G401 (cell line): ENCODE data around the gene CFLAR. TPM values are rescaled to one million over a fixed set of nuclear protein-coding genes. Genes with fewer than 3 reads are reported as not detected.
"Not testable (repeated sequence)": the region's sequence is repeated elsewhere in the genome, so short reads cannot be mapped to it uniquely, and the experiment has no call there.

ENCODE experiments used
- DNase-seq: peaks from one replicate; pipeline ENCODE4 v3.0.0-alpha.2; 2015; ENCODE audit warnings: low spot score
- in situ Hi-C: cut with HindIII; loops from 2 replicates; pipeline ENCODE4 v1.10.0; 2016; ENCODE audit warnings: low sequenced_read_pairs, mixed read lengths
- total RNA-seq: library from RNA; depleted of rRNA; stranded (reverse); fragments of >200 nt; shearing (Covaris generic); gene quantifications from 2 replicates; pipeline ENCODE4 v1.2.3, GENCODE V29; 2014

The CFLAR gene
- total RNA-seq, 1 experiment from 2014 or later = 17.9 TPM

GRCh38 chr2:201168496-201168895, 52.5 kb downstream of the CFLAR start:
- DNase-seq, in situ Hi-C loops: not testable (repeated sequence)

GRCh38 chr2:201171259-201171814, 55.4 kb downstream of the CFLAR start:
- no peak for DNase-seq
- in situ Hi-C loops = no loop called here

DNA sequence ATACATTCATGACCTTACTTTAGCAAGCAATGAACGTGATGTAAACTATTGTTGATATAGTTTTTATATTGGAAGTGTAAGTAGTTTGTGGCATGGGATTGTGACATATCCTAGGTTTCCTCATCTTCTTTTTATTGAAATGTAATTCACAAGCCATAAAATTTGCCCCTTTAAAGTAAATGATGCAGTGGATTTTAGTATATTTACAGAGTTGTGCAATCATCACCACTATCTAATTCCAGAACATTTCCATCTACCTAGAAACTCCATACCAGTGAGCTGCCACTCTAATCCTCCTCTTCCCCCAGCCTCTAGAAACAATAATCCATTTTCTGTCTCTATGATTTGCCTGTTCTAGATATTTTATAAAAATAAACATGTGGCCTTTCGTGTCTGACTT, 56.3 kb downstream of the CFLAR start:
- in situ Hi-C loops = no loop called here
- no peak for DNase-seq

DNA sequence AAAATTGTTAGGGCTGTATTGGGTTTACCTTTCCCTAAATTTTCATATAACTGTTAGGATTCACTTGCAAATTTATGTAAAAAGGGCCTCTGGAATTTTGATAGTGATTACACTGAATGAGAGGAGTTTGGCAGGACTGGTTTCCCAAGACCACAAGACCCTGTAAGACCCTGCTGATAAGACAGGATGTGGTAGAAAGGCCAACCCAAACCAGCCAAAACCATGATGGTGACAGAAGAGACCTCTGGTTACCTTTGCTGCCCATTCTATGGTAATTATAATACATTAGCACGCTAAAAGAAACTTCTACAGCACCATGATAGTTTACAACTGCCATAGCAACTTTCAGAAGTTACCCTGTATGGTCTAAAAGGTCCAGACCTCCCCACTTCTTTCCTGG, 58.7 kb downstream of the CFLAR start:
- in situ Hi-C loops = no loop called here
- no peak for DNase-seq

DNA sequence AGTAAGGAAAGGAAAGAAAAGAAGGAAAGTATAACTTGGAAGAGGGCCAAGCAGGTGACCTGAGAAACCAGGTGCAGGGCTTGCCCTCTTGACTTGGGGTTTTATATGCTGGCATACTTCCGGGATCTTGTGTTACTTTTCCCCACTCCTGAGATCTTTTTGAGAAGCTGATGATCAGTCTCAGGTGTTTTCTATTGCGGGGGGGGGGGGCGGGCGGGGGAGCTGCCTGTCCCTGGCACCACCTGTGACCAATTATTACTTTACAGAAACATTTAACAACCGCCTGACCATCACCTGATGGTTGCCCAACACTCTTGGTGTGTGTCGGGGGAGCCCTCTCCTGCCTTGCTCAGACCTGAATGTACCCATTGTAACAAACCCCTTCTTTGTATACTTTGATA, 60.1 kb downstream of the CFLAR start:
- in situ Hi-C loops = no loop called here
- DNase-seq = no peak

- DNase-seq = no peak
- in situ Hi-C loops = no loop called here
These were observed 64.0 kb downstream of the CFLAR start for GRCh38 chr2:201180010-201180409.

GRCh38 chr2:201182650-201183364, 66.8 kb downstream of the CFLAR start, which contains the start of gene CASP10:
CASP10 (plus strand) TSS chr2:201183141; CDS start chr2:201185778, 2,637 bp downstream.
- DNase-seq = no peak
- in situ Hi-C loops = no loop called here

GRCh38 chr2:201183365-201183727, 67.4 kb downstream of the CFLAR start:
- no peak for DNase-seq
- in situ Hi-C loops = no loop called here

DNA sequence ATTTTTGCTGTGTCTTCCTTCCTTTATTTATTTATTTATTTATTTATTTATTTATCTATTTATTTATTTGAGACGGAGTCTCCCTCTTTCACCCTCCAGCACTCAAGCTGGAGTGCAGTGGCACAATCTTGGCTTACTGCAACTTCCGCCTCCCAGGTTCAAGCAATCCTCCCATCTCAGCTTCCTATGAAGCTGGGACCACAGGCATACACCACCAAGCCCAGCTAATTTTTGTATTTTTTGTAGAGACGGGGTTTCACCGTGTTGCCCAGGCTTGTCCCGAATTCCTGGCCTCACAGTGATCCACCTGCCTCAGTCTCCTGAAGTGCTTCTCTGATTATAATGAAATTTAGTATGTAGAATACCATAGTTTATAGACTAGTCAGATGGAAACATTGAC, 67.9 kb downstream of the CFLAR start:
- in situ Hi-C loops, DNase-seq: not testable (repeated sequence)

GRCh38 chr2:201184248-201184647, 68.3 kb downstream of the CFLAR start:
- in situ Hi-C loops, DNase-seq: not testable (repeated sequence)

DNA sequence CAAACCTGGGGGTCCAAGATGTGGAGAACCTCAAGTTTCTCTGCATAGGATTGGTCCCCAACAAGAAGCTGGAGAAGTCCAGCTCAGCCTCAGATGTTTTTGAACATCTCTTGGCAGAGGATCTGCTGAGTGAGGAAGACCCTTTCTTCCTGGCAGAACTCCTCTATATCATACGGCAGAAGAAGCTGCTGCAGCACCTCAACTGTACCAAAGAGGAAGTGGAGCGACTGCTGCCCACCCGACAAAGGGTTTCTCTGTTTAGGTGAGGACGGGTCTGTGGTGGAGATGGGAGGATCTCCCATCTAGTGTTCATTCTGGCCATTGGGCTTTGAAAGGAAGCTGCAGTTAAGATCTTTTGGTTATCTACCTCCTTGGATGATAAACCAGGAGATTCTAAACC, 69.9 kb downstream of the CFLAR start:
- DNase-seq = no peak
- in situ Hi-C loops = no loop called here

- in situ Hi-C loops = no loop called here
- DNase-seq = no peak
These were observed 71.0 kb downstream of the CFLAR start for GRCh38 chr2:201186982-201187381.

GRCh38 chr2:201188449-201188848, 72.5 kb downstream of the CFLAR start:
- no peak for DNase-seq
- in situ Hi-C loops = no loop called here

DNA sequence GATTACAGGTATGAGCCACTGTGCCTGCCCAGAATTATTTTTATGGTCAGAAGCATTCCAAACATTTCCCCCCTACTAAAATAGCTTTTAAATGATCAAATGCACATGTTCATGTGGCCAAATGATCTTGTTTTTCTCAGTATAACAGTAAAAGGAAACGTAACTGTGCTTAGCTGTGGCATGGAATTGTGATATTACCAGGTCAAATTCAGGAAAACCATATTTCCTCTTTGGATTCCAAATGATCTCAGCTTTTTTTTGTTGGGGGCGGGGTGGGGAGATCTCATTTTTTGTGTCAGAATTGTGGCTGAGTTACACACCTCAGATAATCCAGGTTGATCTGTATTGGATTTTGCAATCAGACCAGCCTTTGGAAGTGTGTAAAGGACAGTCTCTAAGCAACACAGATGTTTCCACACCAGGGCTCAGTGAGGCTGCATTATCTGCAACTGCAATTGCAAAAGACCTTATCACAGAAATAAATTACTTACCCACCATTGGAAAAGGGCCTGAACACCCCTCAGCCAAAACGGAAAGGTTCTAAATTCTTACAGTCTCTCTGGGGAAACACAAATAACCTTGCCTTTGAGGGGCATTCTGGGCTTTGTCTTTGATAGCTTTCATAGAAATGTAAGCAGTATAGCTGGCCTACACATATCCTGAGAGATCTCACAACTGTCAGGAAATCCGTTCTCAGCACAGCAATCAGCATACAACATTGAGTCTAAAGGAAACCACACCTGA, 75.3 kb downstream of the CFLAR start:
- DNase-seq = no peak
- in situ Hi-C loops = no loop called here

DNA sequence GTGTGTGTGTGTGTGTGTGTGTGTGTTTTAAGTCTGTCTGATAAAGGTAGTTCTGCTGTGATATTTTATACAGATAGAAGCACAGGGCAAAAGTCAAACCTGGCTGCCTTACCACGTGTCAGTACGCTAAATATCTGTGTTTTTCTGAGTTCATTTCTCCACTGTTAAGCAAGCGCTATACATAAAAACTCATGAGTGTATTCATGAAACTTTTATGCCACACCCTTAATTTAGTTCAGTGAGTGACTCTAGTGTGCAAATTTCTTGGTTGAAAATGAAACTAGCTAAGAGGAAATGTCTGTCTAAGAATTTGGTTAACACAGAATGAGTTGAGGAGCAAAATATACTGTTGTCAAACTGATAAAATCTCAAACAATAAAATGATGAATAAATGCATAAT, 78.1 kb downstream of the CFLAR start:
- no peak for DNase-seq
- in situ Hi-C loops = no loop called here

GRCh38 chr2:201195331-201195730, 79.4 kb downstream of the CFLAR start:
- in situ Hi-C loops = no loop called here
- no peak for DNase-seq

DNA sequence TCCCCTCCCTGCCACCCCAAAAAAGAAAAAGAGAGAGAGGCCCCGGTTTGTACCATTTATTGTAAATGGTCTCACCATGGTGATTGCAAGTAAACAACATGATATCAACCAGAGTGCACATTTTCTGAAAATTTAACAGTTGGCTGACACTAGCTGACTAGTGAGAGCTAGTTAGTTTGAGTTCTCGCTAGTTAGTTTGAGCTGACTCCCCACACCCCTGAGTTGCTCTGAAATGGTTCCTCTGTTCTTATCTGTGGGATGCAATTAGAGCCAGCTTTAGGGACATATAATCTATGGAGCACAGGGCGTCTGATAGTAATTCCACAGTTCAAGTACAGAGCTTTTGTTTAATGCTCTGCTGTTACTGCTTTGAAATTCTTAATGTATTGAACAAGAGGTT, 80.0 kb downstream of the CFLAR start:
- DNase-seq = no peak
- in situ Hi-C loops = no loop called here

DNA sequence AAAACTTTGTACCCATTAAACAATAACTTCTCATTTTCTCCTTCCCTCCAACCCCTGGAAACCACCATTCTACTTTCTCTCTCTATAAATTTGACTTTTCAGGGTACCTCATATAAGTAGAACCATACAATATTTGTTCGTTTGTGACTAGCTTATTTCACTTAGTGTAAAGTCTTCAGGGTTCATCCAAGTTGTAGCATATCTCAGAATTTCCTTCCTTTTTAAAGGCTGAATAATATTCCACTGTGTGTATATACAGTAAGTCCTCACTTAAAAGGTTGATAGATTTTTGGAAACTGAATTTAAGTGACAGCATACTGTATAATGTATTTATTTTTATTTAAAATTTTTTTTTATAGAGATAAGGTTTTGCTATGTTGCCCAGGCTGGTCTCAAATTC, 80.8 kb downstream of the CFLAR start:
- DNase-seq = no peak
- in situ Hi-C loops = no loop called here

- DNase-seq = no peak
- in situ Hi-C loops = no loop called here
These were observed 81.8 kb downstream of the CFLAR start for GRCh38 chr2:201197781-201198180.

DNA sequence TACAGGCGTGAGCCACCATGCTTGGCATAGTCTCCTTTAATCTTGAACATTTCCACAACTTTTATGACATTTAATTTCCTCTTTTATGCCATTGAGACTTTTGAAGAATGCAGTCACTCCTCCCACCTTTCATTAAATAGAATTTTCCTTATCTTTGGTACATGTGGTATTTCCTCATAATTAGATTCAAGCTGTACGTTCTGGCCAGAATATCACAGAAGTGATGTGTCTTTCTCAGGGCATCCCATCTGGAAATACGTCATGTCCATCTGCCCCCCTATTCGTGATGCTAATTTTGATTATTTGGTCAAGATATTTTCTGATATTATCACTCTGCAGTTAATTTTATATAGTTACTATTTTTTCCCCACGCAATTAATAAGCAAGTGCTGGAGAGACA, 83.9 kb downstream of the CFLAR start:
- DNase-seq = no peak
- in situ Hi-C loops = no loop called here
